HG02798 (cell line): ENCODE measurements around the gene PTPN21.
"Not testable (repeated sequence)": the region's sequence is repeated elsewhere in the genome, so short reads cannot be mapped to it uniquely, and the experiment has no call there.

ENCODE experiments used
- ATAC-seq: cut with Tn5 transposase; IDR thresholded peaks from one replicate; pipeline ENCODE4 v1.9.1; 2021; ENCODE audit warnings: mild to moderate bottlenecking; ENCODE audit not compliant: unreplicated experiment, poor library complexity

PTPN21 gene

GRCh38 chr14:88553886-88554456 is 836 bp downstream of the PTPN21 start:
- no peak for ATAC-seq

DNA sequence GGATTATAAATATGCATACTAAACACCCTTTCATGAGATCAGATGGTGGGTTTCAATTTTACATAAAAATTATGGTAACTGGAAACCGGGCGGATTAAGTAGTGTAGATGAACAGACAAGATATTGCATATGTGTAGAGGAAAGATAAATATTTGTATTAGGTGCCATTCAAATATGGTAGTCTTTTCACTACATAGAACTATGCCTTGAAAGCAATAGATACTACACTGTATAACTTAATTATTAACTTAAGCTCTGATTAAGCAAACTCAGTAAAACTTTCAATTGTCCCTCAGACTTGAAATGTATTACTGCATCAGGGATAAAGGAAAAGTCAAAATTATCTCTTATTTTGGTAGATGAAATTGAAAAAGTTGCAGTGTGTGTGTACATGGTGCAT is 1.9 kb downstream of the PTPN21 start:
- ATAC-seq = no peak

DNA sequence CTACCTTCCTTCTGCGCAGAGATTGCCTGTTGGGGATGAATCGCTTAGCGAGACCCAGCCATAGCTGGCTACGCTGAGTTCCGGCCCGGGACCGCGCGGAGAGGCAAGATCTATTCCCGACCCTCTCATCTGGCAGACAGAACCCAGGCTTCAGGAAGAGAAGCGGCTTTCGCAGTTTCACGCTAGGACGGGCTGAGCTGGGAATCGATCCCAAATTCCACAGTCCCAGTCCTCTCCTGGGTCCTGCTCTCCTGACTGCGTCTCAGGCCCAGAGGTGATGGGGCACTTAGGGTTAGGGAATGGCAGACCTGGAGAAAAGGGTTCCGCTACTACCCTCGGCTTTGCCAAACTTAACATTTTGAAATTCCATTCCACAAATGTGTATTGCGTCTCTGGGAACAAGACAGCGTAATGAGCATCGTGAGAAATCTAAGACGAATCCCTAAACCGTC is 2.8 kb downstream of the PTPN21 start:
- ATAC-seq = no peak

DNA sequence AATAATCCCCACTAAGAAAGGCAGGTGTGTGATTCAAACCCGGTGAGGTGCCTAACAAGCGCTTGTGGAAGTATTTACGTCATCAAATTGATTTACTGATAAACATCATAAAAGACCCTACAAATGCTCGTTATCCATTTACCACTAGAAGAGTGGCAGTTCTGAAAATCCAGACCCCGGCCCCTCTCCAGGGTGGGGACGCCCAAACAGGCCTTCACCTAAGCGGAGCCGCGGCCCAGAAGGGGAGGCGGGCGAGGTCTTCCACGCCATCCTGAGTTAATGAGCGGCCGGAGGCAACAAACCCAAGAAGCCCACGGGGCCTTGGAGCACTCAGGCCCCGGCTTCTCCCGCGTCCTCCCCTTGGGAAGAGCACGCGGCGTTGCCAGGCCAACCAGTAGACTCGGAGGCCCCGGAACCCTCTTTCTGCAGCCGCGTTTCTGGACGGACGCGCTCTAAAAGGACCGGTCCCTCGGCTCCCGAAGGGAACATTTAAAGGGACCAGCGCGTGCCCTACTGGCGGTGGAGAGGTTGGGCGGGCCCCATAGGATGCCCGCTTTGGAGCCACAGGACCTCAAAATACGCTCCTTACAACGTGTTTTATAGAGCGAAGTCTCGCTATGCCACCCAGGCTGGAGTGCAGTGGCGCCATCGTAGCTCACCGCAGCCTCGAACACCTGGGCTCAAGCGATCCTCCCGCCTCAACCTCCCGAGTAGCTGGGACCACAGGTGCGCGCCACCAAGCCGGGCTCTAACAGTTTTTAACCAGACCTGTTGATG is 3.5 kb downstream of the PTPN21 start:
- no peak for ATAC-seq

- no peak for ATAC-seq
Measured at GRCh38 chr14:88550078-88550477, 4.7 kb downstream of the PTPN21 start.

DNA sequence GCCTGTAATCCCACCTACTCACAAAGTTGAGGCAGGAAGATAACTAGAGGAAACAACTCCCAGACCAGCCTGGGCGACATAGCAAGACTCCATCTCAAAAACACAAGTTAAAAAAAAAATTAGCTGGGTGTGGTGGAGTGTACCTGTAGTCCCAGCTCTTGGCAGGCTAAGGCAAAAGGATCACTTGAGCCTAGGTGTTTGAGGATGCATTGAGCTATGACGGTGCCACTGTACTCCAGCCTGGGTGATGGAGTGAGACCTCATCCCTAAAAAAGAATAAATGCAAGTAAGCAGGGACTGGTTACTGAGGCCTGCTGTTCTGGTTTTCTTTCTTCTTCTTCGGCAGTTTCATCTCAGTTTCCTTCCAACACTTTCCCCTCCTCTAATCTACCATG is 7.4 kb downstream of the PTPN21 start:
- no peak for ATAC-seq

GRCh38 chr14:88546621-88547385 is 8.0 kb downstream of the PTPN21 start:
- no peak for ATAC-seq

GRCh38 chr14:88545256-88545655 is 9.6 kb downstream of the PTPN21 start:
- no peak for ATAC-seq

DNA sequence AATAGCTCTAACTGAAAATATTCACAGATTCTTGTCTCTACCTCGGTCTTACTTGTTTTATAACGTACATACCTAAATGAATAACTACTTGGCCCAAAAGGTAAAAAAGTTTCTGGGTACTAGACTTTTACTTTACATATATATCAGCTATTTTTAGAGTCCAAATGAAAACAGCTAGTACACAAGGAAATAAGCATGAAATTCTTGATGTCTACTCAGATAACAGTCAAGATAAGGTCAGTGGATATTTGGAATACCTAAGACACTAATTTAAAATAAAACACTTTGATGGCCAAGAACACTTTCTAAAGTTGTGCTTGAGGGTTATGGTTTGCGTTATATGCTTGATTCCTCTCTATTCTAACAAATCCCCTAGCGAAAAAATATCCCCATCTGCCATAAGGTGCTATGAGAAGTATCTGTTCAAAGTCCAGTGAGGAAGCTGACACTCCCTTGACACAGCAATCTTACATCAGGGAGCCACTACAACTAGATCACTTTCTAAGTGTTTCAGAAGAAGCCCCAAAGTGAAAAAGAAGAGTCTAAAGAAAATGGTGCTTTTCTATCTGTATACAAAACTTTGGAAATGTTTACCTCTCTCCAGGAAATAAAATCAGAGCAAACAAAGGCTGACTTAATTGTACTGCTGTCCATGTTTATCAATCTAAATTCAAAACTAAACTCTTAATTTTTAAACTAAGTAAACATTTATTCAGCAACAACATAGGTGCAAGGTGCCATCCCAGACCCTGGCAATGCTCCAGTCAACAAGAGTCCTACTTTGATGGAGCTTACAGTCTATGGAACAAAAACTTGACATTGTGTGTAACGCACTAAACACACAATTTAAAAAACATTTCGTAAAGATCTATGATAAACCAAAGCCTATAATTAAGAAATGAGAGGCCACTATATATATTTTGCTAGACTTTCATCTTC is 11.7 kb downstream of the PTPN21 start:
- ATAC-seq = no peak

DNA sequence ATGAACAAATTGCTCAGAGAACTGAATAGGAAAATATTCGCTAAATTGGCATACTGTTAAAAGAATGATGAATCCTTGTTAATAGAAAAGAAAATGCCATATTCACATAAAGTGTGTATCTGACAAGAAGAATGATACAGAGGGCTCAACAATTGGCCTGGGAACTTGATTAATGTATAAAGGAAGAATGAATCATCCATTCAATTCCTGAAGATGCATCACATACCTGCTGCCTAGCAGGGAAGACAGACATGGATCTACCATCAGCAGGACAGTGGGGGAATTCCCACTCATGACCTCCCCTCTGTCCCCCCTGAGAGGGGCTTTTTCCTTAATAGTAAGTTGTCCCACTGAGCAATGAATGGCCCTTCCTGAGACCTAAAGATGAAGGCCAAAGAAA is 13.5 kb downstream of the PTPN21 start:
- ATAC-seq = no peak

DNA sequence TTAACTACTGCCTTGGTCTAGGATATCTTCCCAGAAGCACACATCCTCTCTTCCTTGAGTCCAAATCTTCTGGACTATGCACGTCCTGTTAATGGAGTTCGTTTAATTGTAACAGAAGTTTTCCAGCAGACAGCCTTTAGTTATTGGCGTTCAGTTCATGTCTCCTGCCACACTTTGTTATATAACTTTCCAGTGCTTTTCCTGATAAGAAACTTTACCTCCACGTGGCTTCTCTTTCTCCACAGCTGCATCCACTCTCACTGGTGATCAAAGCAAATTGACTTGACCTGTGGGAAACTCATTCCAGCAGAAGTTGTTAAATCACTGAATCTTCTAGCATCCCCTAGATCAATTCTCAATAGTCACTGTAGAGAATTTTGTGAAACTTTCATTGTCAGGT is 19.0 kb downstream of the PTPN21 start:
- ATAC-seq = no peak

DNA sequence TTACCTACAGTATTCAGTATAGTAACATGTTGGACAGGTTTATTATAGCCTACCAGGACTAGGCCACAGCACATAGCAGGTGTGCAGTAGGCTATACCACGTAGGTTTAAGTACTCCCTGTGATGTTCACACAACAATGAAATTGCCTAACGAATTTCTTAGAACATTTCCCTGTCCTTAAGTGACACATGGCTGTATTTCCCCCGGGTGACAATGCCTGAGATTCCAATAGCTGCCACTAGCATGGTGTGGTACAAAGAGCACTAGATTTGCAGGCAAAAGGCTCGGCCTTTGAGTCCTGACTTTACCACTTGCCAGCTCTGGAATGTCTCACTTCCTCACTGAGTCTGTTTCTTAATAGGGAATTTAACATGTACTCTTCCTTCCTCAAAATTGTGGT is 19.7 kb downstream of the PTPN21 start:
- no peak for ATAC-seq

DNA sequence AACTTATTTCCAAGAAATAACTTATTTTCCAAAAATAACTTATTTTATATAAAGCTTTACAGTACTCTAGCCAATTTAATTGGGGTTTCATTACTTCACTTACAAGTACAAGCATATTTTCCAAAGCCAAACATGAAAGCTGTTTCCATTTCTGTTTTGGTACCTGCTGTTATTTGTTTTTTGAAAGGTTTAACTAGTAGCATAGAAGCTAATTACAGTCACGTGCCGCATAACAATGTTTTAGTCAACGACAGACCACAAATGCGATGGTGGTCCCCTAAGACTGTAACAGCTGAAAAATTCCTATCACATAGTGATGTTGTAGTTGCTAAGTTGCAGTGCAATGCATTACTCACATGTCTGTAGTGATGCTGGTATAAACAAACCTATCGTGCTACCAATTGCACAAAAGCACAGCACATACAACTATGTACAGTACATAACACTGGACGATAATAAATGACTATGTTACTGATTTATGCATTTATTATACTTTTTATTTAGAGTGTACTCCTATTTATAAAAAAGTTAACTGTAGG is 21.7 kb downstream of the PTPN21 start:
- no peak for ATAC-seq

DNA sequence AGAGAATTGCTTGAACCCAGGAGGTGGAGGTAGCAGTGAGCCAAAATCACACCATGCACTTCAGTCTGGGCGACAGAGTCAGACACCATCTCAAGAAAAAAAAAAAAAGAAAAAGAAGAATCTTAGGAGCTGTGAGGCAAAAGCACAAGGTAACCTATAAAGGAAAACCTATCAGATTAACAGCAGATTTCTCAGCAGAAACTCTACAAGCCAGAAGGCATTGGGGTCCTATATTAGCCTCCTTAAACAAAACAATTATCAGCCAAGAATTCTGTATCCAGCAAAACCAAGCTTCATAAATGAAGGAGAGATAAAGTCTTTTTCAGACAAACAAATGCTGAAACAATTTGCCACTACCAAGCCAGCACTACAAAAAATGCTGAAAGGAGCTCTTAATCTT is 24.9 kb downstream of the PTPN21 start:
- not testable (repeated sequence) for ATAC-seq

DNA sequence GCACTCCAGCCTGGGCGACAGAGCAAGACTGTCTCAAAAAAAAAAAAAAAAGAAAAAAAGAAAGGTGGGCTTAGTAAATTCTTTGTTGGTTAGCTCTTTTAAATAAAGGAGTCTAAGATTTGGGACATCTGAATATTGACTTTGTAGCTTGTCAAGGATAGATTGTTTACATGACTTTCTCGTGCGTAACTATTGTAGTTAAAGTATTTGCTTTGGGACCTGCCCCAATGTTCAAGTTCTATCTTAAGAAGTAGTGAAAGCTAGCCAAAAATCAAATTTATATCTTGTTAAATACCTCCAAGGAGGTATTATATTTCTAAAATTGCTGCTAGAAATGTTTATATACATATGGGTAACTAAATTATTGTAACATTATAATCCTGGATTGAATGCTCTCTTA is 32.4 kb downstream of the PTPN21 start:
- no peak for ATAC-seq

DNA sequence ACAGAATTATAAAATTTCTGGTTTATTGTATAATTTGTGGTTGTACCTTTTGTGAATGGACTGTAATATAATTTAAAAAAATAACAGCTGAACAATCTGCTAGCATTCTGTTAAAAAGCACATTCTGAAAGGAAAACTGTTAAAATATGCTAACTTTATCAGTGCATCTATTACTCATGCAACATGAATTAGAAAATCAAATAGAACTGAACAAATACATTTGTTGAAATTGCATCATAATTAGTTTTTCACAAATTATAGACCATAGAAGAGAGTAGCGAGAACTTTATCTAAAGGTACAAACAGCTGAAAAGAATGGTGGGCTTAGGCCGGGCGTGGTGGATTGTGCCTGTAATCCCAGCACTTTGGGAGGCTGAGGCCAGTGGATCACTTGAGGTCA is 33.0 kb downstream of the PTPN21 start:
- ATAC-seq = no peak

- ATAC-seq = no peak
Measured at GRCh38 chr14:88519907-88520306, 34.9 kb downstream of the PTPN21 start.

- peak; percentile 39 for ATAC-seq
Measured at GRCh38 chr14:88518592-88519512, 36.0 kb downstream of the PTPN21 start.

- no peak for ATAC-seq
Measured at GRCh38 chr14:88516861-88517357, 37.9 kb downstream of the PTPN21 start.
